ENCODE measurements around the gene SLC15A3.
"Not testable (repeated sequence)": the region's sequence is repeated elsewhere in the genome, so short reads cannot be mapped to it uniquely, and the experiment has no call there.

SLC15A3 gene

DNA sequence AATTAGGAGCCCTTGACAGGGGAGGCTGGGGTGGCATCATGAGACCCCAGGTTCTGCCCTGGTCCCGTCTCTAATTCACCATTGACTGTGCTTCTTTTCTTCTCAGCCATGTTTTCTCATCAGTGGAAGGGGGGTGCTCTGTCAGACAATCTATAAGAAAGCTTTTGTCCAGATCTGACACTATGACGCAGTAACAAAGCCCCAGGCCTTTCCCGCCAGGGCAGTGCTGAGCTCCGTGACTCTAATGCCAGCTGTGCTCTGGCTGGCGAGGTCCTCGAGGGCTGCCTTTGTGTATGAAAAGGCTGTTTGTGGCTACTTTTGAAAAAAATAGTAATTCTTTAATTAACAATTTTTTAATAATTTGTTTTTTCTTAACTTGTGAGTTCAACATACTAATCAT lies 22.8 kb upstream of the SLC15A3 start:
- peak; percentile 56 for DNase-seq (ENCODE audit: low spot score)

DNA sequence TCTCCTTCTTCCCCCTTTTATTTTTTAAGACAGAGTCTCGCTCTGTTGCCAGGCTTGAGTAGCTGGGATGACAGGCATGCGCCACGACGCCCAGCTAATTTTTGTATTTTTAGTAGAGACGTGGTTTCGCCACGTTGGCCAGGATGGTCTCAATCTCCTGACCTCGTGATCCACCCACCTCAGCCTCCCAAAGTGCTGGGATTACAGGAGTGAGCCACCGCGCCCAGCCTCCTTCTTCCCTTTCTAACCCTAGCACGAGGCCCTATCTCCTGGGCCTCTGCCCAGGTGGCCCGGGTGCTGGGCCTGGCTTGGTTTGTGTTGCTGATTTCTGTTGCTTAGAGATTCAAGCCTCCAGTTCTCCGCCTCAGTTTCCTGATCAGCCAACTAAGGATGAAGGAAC lies 22.3 kb upstream of the SLC15A3 start:
- not testable (repeated sequence) for DNase-seq (ENCODE audit: low spot score)

DNA sequence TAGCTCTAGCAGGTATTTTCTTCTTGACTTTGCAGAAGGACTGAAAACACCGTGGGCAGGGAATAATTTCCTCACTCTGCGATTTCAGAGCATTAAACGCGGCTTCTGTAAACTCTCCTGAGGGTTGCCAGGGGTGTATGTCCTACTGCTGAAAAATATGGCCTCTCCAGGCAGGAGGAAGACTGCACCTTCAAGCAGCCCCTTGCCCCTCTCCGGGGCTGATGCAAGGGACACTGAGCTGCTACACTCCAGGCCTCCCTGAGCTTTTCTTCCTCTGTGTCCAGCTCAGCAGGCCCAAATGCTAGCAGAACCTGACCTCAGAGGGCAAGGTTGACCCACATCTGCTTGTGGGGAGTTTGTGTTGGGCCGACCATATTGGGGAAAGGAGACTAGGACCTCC lies 21.7 kb upstream of the SLC15A3 start:
- no peak for DNase-seq (ENCODE audit: low spot score)

DNA sequence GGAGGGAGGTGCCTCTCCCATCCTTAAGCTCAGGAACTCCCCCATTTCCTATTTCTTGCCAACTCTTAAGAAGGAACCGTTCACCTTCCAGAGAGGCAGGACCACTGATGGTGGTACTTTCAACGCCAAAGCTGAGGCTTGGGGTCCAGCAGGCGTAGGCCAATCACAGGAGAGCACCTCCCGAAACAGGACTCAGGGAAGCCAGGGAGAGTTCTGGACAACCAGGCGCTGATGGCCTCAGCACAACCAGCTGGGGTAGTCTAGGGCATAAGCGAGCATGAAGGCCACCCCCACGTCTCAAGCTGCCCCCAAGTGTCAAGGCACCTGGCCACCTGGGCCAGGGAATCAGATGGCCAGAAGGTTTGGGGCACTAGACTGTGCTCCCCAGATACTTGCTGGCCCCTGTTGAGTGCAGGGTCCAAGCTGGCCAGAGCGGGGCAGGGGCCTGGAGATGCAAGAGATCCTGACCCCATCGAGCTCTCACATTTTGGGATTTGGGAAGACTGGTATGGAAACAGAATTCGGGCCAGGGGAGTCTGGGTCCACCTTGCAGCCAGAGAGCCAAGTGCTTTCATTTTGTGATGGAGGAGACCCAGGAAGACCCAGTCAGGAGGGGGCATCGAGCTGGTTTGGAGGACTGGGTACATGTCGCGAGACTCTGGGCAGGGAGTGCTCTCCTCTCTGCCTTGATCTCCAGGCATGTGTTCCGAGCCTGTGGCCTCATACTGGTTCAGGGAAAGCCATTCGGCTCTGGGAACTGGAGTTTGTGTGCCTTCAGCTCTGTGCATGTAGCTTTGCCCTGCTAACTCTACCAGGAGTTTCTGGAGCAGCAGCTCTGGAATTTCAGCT lies 20.4 kb upstream of the SLC15A3 start:
- DNase-seq (ENCODE audit: low spot score): no peak

DNA sequence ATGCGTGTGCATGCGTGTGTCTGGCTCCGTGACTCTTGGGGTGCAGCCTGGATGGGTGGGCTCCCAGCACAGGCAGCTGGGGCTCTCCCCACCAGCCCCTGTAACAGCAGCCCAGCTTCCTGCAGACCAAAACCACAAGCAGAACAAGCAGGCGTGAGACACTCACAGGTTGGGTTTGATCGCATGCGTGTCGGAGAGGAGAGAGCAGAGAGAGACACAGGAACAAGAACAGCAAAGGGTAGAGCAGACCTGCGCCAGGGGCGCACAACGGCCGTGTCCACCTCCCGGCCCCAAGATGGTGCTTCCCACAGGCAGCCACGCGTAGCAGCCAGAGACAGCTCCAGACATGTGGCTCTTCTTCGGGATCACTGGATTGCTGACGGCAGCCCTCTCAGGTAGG lies 19.5 kb upstream of the SLC15A3 start, which contains the start of gene CD6:
Gene CD6 (plus strand): TSS at position 161 of the 400 bp plus-strand sequence. CDS start 186 bp downstream, at position 347.
- DNase-seq (ENCODE audit: low spot score): no peak

GRCh38 chr11:60970890-60971289 lies 18.9 kb upstream of the SLC15A3 start:
- DNase-seq (ENCODE audit: low spot score): no peak

DNA sequence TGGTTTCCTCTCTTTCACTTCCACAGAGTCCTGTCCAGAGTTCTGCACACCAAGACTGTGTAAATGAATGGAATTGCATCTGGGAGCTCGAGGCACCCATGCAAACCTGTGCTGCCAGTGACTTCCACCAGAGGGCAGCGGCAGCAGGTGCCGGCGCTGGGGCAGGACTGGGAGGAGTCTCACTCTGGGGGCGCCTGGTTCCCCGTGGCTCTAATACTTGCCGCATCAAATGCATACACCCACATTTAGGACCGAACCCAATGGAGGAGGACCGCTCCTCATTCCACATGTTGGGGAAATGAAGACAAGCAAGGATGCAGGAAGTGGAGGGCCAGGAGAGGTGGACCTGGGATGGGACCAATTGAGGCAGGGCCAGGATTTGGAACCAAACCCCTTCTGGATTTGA lies 18.4 kb upstream of the SLC15A3 start:
- no peak for DNase-seq (ENCODE audit: low spot score)

GRCh38 chr11:60968223-60968622 lies 16.2 kb upstream of the SLC15A3 start:
- DNase-seq (ENCODE audit: low spot score): no peak

DNA sequence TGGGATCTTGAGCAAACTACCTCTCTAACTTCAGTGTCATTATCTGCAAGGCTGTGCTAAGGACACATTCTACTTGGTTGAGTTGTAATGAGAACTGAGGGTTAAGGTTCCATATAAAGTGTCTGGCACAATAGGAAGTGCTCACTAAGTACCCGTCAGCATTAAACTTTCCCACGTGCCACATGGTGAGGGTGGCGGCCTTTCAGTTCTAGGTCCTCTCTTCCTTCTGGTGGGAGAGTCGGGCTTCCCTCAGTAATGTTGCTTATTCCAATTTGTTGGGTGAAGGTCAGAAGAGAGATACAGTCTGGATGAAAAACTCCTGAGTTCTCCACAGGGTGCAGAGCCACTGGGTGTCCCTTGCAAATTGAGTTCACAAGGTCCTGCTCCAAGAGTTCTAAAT lies 14.9 kb upstream of the SLC15A3 start:
- no peak for DNase-seq (ENCODE audit: low spot score)

GRCh38 chr11:60964801-60965200 lies 12.8 kb upstream of the SLC15A3 start:
- no peak for DNase-seq (ENCODE audit: low spot score)

GRCh38 chr11:60960405-60960804 lies 8.4 kb upstream of the SLC15A3 start:
- no peak for DNase-seq (ENCODE audit: low spot score)

DNA sequence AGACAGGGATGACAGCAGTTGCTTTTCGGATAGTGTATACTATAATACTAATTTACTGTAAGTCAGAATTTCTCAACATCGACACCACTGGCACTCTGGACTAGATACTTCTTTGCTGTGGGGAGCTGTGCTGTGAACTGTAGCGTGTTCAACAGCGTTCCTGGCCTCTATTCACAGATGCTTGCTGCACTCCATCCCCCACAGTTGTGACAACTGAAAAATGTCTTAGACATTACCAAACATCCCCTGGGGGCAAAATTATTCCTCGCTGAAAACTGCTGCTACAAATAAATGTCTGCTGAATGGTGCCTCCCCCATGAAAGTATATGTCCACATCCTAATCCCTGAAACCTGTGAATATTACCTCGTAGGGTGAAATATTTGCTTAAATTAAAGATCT lies 7.5 kb upstream of the SLC15A3 start:
- DNase-seq (ENCODE audit: low spot score): no peak

DNA sequence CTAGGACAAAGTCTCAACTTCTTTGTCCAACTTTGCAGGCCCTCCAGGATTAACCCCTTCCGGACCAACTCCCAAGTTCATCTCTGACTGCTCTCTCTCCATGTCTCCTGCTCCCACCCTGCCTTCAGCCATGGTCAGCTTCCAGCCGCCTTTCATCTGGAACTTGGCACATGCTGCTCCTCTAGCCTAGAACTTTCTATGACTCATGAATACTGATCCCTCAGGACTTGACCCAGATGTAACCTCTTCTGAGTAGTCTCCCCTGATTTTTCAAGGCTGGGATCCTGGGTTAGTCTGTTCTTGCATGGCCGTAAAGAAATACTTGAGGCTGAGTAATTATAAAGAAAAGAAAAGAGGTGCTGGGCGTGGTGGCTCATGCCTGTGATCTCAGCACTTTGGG lies 5.2 kb upstream of the SLC15A3 start:
- DNase-seq (ENCODE audit: low spot score): no peak

GRCh38 chr11:60955571-60955970 lies 3.6 kb upstream of the SLC15A3 start:
- no peak for DNase-seq (ENCODE audit: low spot score)

GRCh38 chr11:60954421-60954820 lies 2.4 kb upstream of the SLC15A3 start:
- DNase-seq (ENCODE audit: low spot score): no peak

DNA sequence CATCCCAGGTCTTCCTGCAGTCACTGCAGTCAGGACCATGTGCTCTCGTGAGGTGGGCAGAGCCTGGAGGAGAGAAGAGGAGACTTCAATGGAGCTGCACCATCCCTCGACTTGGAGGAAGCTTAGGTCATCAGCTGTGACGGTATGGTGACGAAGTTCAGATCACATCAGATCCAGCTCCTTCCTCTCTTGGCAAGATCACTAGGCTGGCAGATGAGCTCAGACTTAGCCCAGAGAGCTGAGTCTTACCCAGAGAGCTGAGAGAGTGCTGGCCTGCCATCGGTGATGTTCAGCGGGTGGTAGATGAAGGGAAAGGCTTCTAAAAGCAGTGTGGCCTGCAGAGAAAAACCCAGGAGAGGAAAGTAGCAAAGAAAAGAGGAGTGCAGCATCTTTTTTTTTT lies 1.8 kb upstream of the SLC15A3 start:
- no peak for DNase-seq (ENCODE audit: low spot score)

- DNase-seq (ENCODE audit: low spot score): no peak
Measured at GRCh38 chr11:60952742-60953170, 780 bp upstream of the SLC15A3 start.

- DNase-seq (ENCODE audit: low spot score): no peak
Measured at GRCh38 chr11:60951606-60951903, 421 bp downstream of the SLC15A3 start.

GRCh38 chr11:60950933-60951605 lies 907 bp downstream of the SLC15A3 start:
- DNase-seq (ENCODE audit: low spot score): no peak

- no peak for DNase-seq (ENCODE audit: low spot score)
Measured at GRCh38 chr11:60950024-60950423, 2.0 kb downstream of the SLC15A3 start.

- DNase-seq (ENCODE audit: low spot score): peak; percentile 41
Measured at GRCh38 chr11:60948250-60948649, 3.7 kb downstream of the SLC15A3 start.

DNA sequence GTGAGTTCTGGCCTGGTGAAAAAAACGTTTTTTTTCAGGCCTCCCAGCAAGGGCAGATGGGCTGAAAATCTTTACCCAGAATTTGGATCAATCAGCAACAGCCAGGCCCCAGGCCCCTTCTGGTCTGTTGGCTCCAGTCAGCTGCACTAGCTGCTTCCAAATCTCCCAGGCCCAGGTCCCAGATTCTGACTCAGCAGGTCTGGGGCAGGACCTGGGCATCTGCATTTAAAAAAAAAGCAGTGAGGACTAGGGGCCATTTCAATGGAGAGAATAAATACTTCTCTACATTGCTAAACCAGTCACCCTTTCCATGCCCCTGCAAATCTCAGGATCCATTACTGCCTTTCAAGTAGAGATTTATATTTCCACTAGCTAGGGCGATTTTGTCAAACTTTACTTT lies 4.3 kb downstream of the SLC15A3 start:
- no peak for DNase-seq (ENCODE audit: low spot score)

DNA sequence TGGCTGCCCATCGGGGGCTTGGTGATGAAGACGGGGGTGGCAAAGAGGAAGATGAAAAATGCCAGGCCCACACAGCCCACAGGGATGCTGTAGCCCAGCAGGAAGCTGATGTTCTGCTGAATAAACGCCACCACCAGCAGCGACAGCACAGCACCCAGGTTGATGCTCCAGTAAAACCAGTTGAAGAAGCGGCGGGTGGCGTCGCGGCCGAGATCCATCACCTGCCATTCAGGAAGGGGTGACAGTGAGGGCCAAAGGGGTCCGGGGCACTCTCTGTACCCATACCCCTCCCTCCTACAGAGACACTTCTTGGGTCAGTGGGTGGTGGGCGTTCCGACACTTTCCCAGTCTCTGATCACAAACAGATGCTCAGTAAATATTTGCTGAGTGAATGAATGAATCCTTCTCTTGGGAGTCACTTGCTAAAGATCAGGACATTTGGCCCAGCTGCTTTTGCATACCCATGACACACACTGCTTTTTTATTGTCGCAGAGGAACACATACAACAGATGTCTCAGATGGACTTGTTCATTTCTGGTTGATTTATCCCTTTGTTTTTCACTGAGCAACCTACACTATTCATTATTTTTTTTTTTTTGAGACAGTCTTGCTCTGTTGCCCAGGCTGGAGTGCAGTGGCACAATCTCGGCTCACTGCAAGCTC lies 5.2 kb downstream of the SLC15A3 start:
- no peak for DNase-seq (ENCODE audit: low spot score)
